ENCODE measurements around the gene SSBP3. TPM values are rescaled to one million over a fixed set of nuclear protein-coding genes. Genes with fewer than 3 reads are reported as not detected.

The SSBP3 gene
- total RNA-seq, 2 experiments from 2014 or later, result 62.2 to 63.2 TPM

DNA sequence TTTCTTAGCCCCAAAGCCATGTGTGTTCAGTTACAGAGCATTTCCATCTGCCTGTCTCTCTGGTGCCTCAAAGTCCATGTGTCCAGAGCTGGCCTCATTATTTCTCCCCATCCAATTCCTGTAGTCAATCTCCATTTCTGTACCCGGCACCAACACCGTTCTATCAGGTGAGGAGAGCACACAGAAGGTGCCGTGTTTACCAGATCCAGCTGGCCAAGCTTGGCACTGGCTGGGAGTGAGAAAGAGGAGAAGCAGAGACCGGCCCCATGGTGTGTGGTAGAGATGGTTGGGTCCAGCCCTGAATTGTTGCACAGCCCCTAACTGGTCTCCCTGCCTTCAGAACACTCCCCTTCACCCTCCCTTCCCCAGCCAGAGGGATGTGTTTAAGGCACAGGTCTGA, 7.5 kb upstream of the SSBP3 start:
- ChIA-PET CTCF (interaction anchor here (1.8 kb wide), 1 partner anchor 76 kb away, joined by 8 read pairs; no protein-coding TSS in a partner anchor), POLR2A (no interaction called here)

DNA sequence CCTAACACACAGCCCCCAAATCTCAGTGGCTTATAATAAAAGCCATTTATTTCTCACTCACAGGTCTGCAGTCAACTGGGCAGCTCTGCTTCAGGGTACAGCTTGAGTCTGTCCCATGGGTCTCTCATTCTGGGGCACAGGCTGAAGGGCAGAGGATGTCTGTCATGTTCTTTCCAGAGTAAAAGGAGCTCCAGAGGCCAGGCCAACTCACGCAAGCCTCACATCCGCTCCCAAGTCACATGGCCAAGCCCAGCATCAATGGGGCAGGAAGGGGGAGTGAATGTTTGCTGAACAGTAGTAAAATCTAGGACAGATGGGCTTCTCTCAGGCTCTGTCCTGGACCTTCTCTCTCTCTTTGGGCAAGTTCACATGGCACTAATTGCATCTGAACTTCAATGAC, 7.1 kb upstream of the SSBP3 start:
- CTCF ChIA-PET, result interaction anchor here (1.8 kb wide), 1 partner anchor 76 kb away, joined by 8 read pairs; no protein-coding TSS in a partner anchor
- POLR2A ChIA-PET, result no interaction called here

DNA sequence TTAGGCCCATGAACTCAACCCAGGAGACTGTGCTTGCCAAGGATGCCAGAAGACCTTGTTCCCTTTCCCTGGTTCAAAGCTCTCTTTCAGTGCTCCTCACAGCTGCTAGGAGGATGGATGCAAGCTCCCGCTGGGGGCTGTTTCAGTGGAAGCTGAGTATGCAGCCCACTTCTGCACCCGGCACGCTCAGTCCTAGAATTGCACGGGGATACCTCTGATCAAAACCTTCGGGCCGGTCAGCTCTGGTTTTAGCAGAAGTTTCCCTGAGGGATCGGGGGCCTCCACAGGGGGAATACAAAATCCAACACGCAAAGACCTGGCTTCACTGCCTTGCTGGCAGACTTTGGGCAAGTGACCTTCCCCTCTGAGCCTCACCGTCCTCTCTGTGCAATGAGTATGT, 4.2 kb upstream of the SSBP3 start:
- POLR2A ChIA-PET, result interaction anchor here (0.8 kb wide), 1 partner anchor 77 kb away, joined by 3 read pairs; no protein-coding TSS in a partner anchor
- CTCF ChIA-PET, result no interaction called here

DNA sequence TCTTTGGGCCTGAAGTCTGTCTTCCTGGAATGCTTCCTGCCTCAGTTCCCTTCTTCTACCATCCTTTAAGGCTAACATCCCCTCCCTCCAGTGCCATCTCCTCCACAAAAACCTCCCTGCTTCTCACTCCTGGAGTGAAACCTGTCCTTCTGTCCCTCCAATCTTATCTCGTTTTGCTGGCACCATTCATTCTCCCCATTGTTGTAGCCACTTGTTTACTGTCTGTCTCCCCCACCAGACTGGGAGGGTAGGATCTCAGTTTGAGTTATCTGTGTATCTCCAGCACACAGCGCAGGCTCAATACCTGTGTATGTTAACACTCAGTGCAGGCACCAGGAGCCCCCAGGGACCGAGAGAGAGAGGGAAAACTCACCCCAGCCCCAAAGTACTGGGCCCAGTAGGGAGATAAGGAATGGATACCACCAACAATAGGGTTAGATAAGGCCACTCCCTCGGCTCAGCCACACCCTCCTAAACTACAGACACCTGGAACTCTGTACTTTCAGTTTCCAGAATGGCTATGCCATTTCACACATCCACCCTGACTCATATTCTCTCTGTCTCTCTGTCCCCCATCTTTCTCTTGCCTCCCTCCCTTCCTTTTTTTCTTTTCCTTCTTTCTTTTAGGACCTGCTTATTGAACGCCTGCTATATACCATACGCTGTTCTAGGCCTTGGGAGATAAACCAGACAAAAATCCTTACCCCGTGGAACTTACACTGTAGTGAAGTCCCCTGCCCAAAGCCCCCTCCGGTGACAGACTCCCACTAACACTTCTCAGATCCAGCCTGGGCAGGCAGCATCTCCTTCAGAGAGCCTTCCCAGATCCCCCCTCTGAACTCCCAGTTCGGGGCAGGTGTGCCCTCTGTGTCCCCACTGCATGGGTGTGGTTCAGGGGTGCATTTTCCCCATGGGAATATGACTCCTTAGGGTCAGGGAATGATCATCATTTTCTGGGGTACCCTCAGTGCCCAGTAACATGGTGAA, 3.3 kb upstream of the SSBP3 start:
- CTCF ChIA-PET, result interaction anchor here (0.6 kb wide), 1 partner anchor 77 kb away, joined by 4 read pairs; no protein-coding TSS in a partner anchor
- POLR2A ChIA-PET, result interaction anchor here (0.8 kb wide), 1 partner anchor 78 kb away, joined by 3 read pairs; no protein-coding TSS in a partner anchor

DNA sequence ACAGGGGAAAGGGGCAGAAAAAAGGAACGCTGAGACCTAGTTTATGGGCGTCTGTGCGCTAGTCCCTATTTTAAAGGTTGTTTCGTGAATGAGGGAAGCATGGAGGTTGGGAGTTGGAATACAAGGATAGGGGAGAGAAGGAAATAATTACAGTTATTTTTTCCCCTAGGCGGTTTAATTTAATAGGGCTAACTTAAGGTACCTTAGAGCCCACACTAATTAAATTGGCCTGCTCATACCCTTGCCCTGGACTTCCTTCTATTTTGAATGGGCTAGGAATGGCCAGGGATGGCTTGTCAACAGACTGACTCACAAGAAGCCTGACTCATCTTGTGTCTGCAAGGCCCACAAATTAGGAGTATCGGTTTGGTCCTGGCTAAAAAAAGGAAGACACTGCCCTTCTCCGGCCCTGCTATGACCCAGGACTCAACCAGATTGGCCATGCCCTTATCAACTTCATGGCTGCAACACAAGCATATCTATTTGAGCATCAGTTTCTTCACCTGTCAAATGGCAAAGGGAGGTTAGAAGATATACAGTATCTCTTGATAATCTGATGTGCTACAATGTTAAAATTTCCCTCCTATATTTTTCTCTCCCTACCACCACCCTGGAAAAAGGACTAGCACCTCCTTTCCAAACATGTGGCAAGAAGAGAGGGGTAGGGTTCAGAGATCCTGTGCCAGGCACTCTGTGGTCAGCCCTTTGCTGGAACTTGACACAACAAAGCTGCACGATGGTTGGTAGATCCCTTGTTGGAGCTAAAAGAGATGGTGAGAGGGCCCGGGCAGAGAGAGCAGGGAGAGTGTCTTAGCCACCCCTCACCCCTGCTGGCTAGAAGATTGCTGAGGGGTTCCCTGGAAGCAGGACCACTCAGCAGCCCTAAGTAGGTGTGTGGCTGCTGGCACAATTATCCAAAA, 2.2 kb upstream of the SSBP3 start:
- CTCF ChIA-PET, result interaction anchor here (0.6 to 1.8 kb wide), 3 partner anchors 78 to 124 kb away, joined by 3 to 15 read pairs (median 4); no protein-coding TSS in a partner anchor
- POLR2A ChIA-PET, result interaction anchor here (1.3 kb wide), 1 partner anchor 80 kb away, joined by 16 read pairs; no protein-coding TSS in a partner anchor

DNA sequence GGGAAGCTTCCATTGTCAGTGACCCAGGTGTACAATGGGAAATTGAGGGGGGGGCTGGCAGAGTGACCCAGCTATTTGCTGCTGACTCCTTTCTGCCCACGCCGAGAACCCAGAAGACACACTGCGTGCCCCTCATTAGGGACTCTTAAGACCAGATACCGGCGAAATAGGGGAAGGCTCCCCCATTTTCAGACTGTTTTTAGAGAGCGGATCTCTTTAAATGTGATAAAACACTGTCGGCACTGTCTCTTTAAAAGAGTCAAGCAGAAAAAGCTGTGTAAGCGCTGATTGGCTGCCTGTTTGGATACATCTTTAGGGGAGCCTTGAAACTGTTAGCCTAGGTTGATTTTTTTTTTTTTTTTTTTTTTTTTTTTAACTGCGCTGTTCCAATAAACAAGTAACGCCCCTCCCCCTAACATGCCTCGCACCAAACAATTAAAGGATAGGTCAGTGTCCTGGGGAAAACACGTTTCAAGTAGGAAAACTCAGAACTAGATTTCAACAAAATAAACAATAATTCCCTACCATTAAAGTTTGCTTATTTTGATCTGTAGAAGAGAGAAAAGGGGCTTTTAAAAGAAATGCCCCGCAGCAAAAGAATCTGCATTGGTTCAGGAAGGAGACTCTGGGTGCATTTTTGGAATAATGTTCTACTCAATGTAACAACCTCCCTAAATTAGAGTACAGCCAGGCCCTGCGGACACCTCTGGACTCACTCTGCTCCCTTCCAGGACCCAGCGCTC, 1.4 kb upstream of the SSBP3 start:
- ChIA-PET POLR2A (interaction anchor here (0.6 to 1.3 kb wide), 3 partner anchors 8 to 81 kb away, joined by 3 to 16 read pairs (median 4); no protein-coding TSS in a partner anchor), CTCF (interaction anchor here (0.7 to 1.8 kb wide), 6 partner anchors 10 to 131 kb away, joined by 3 to 15 read pairs (median 4); no protein-coding TSS in a partner anchor)

DNA sequence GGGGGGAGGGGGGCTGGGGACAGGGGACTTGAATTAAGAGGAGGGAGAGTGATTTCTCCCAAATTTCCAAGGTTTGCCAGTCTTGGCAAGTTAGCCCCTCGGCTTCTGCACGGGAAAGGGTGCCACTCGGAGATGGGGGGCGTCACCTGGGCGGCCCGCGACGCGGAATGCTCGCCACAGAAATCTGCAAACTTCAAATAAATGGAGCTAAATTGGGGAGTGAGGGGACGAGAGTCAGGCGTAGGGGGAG, 885 bp upstream of the SSBP3 start:
- CTCF ChIA-PET, result interaction anchor here (0.7 to 1.8 kb wide), 6 partner anchors 10 to 130 kb away, joined by 3 to 15 read pairs (median 4); no protein-coding TSS in a partner anchor
- POLR2A ChIA-PET, result interaction anchor here (0.6 to 1.3 kb wide), 4 partner anchors 8 to 136 kb away, joined by 3 to 16 read pairs (median 4); no protein-coding TSS in a partner anchor

DNA sequence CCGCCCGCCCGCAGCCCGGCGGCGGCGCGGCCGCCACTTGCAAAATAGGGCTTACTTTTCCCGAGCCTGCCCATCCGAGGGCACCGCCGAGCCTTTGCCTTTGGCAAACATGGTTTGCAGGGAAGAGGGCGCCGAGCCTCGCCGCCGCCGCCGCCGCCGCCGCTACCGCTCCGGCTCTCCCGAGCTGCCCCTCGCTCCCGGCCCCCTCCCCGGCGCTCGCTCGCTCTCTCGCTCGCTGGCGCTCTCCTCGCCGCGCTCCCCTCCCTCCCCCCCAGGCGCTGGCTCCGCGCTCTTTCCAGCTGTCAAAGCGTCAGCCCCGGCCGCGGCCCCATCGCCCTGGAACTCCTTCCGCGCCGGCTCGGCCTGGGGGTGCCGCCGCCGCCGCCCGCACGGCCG, 298 bp downstream of the SSBP3 start:
- POLR2A ChIA-PET, result interaction anchor here (0.6 kb wide), 1 partner anchor 84 kb away, joined by 4 read pairs; no protein-coding TSS in a partner anchor
- CTCF ChIA-PET, result interaction anchor here (3.7 kb wide), 1 partner anchor 84 kb away, joined by 12 read pairs; no protein-coding TSS in a partner anchor

DNA sequence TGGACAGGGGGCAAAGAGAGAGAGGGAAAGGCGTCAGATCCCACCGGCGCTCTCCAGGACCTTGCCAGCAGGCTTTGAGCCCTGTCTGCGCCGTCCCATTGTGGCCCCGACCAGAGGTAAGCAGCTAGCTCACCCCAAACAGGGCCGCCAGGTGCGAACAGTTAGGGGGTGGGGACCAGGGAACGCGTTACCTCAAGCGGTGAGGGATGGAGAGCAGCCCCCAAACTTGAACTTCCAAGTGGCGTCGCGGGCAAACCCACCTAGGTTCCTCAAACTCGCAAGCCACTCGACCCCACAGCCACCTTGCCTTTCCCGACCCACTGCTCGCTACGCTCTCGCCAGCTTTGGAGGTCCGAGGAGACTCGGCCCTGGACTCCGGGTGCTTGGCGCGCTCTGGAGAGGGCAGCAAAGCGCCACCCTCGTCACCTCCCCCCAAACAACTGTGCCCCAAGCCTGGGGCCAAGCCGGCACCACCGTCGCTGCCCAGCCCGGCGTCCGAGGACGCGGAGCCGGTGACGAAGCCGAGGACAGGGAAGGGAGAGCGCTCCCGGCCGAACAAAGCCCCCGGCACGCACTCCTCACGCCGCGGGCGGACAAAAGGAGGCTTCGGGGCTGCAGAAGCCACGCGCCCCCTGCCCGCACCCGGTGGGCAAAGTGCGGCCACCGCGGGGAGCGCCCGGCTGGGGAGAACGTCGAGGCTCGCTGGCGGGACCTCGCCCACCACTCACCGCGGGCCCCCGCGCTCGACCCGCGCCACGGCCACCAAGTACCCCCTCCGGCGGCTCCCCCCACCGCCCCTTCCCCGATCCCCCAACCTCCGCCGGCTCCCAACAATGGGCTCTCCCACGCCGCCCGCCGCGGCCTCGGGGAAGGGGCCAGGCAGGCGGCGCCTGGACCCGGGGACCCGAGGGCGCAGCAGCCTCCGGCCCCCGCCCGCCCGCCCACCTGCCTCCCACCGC, 976 bp downstream of the SSBP3 start:
- POLR2A ChIA-PET, result interaction anchor here (0.6 kb wide), 2 partner anchors 93 to 95 kb away, joined by 8 to 16 read pairs; no protein-coding TSS in a partner anchor
- CTCF ChIA-PET, result interaction anchor here (3.7 kb wide), 1 partner anchor 84 kb away, joined by 12 read pairs; no protein-coding TSS in a partner anchor

DNA sequence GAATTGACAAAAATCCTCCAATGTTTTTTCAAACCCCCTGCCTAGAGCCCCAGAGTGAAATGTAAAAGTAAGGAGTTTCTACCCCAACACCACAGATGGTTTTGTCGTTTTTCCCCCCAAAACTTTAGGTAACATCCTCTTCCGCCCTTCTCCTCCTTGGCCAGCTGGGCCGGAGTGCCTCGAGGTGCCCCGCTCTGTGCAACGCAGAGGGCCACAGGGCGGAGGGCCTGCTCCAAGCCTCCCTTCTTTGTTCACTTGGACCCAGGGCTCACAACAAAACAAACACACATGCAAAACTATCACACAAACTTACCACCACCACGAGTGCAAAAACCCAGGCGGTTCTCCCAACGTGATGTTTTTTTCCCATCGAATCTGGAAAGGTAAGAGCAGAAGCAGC, 1.9 kb downstream of the SSBP3 start:
- ChIA-PET POLR2A (interaction anchor here (0.7 to 1.3 kb wide), 2 partner anchors 41 to 79 kb away, joined by 3 to 6 read pairs; no protein-coding TSS in a partner anchor), CTCF (interaction anchor here (0.9 to 3.7 kb wide), 2 partner anchors 85 to 116 kb away, joined by 3 to 12 read pairs; no protein-coding TSS in a partner anchor)

DNA sequence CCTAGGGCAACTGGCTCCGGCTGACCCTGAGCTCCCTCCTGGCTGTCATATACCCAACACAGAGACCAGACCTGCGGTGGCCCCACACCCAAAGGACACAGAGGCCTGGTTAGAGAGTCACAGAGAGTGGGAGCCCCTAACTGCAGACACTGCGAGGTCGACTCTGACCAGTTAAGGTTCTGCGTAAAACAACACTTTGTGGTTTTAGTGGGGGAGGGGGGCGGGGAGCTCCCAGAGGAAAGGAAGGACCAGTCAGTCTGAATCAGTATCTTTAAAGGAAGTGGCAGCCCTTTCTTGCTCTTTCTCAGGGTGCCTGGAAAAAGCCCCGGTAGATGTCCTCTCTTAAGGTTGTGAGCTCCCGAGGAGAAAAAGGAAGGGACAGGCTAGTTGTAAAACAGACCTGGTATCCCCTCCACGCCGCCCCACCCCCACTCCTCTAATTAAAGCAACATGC, 2.4 kb downstream of the SSBP3 start:
- POLR2A ChIA-PET, result interaction anchor here (0.7 to 1.3 kb wide), 2 partner anchors 41 to 79 kb away, joined by 3 to 6 read pairs; no protein-coding TSS in a partner anchor
- CTCF ChIA-PET, result interaction anchor here (0.9 to 3.7 kb wide), 2 partner anchors 86 to 116 kb away, joined by 3 to 12 read pairs; no protein-coding TSS in a partner anchor

DNA sequence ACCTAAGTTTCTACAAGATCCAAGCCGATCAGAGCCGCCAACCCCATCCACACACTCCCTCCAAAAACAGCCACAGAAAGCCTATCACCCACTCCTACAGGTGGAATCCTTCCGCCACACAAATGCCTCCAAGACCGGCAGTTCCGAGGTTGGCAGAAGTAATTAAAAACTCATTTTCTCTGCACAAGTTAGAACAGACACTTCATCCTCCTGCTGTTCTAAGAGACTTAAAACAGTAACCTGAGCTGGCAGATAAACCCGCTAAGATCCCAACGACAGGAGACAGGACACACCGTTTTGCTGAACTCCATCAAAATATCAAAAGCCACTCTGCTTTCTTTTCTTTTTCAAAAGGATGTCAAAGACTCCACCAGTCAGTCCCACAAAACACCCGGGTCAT, 2.8 kb downstream of the SSBP3 start:
- ChIA-PET CTCF (interaction anchor here (0.9 to 3.7 kb wide), 2 partner anchors 86 to 115 kb away, joined by 3 to 12 read pairs; no protein-coding TSS in a partner anchor), POLR2A (interaction anchor here (0.7 to 1.3 kb wide), 2 partner anchors 40 to 80 kb away, joined by 3 to 6 read pairs; no protein-coding TSS in a partner anchor)

DNA sequence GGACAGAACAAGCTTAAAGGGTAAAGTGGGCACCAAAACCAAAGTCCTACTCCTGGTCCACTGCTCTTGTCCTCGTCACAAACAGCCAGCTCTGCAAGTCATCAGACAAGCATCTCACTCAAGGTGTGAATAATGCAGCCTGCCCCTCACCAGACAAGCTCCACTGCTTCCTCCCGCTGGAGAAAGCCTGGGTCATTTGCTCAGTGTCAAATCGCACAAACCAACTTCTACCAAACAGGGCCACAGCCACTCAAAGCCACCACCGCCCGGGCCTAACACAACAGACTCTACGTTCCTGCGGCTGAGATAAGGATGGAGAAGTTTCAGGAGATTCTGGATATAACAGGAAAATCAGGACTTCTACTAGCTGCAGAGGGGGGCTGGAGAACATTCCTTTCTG, 3.3 kb downstream of the SSBP3 start:
- ChIA-PET POLR2A (no interaction called here), CTCF (interaction anchor here (3.7 kb wide), 1 partner anchor 87 kb away, joined by 12 read pairs; no protein-coding TSS in a partner anchor)

DNA sequence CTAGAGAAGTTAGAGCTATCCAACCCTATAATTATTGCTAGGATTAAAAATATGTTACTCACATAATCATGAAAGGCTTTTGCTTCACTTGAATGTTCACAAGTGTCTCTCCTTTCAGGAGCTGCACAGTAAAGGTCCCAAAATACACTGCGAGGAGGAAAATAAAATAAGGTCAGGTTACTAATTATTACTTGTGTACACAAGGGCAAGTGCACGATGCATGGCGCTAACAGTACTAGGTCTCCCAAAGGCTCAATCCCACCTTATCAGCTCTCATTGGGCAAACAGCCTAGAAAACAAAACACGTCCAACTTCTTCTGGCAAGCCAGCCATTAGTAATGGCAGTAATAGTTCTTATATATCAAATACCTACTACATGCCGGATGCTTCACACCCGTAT, 4.4 kb downstream of the SSBP3 start:
- ChIA-PET CTCF (interaction anchor here (1.0 kb wide), 1 partner anchor 85 kb away, joined by 4 read pairs; no protein-coding TSS in a partner anchor), POLR2A (no interaction called here)

DNA sequence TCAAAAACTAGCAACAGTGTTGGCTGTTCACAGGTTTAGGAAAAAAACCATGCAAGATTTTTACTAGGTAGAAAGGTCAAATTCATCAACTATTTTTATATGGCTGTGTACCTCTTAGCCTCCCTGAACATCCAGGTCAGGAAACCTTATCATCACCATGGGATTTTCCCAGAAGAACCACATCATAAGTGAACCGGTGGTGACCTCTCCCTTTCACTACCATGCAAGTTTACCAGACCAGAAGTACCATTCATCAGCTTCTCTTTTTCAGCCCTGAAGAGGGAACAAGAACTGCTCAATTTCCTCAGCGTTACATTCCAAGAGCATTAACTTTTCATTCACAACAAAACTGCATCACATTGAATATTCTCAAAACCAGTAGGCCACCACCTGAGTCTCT, 5.9 kb downstream of the SSBP3 start:
- CTCF ChIA-PET, result no interaction called here

DNA sequence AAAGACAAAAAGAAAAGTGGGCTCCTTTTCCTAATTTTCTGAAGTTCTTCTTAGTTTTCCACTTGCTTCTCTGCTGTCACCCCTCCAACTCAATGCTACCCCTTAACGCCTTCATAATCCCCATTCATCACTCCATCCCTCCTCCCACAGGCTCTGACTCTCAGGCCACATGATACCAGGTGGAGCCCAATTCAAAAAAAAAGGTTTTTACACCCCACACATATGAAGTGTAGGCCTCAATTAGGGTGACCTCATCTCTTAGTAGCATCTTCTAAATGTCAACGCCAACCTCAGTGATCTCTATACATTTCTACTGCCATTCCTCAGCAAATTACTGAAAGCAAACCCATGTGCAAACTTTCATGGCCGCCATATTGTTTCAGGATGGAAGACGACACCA, 6.4 kb downstream of the SSBP3 start:
- POLR2A ChIA-PET, result no interaction called here
- CTCF ChIA-PET, result no interaction called here

More for the DNA sequence above, 5.9 kb downstream of the SSBP3 start:
- POLR2A ChIA-PET, result no interaction called here
